ENCODE results near the gene COLEC12. TPM values are rescaled to one million over a fixed set of nuclear protein-coding genes. Genes with fewer than 3 reads are reported as not detected.

Gene COLEC12
- total and polyA plus RNA-seq, 10 of the 15 experiments (the other 5 are each of a cell fraction or from before 2014, with no cell fraction given) = 0.04 to 0.05 TPM; not detected in 8

DNA sequence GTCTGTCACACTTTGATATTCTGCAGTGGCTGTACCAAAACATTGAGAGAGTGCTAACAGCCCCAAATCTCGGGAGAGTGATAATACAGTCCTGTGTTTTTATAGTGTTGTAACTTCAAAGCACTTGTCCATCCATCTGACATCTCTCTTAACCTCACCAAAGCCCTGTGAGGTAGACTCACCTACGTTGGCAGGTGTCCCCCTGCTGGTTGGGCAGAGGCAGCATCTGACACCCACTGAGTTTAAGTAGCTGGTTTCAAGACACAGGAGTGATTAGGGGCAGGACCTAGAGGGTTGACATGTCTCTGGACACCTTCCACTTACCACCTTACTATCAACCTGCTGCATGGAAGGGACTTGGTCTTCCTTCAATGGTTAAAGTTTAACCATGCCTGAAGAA lies 22.9 kb downstream of the COLEC12 start:
- H3K4me3 ChIP-seq = no peak overlapping the region
- H3K4me2 ChIP-seq (ENCODE audit: control insufficient read depth, insufficient read depth) = no peak overlapping the region
- ChIA-PET CTCF (interaction anchor here (0.6 to 1.3 kb wide), 8 partner anchors 10 to 189 kb away, joined by 3 to 6 read pairs (median 3); no protein-coding TSS in a partner anchor), POLR2A (no interaction called here), SMC1A (ENCODE audit: uncharacterized antibody, unreplicated experiment) (no interaction called here), RAD21 (ENCODE audit: unreplicated experiment) (interaction anchor here (1.0 kb wide), 1 partner anchor 181 kb away, joined by 3 read pairs; no protein-coding TSS in a partner anchor)
- H3K9me3 ChIP-seq (replicated peaks; ENCODE audit: control insufficient read depth, insufficient read depth, low read length) = no peaks in the 10 kb centered on the region
- H3K9ac ChIP-seq (ENCODE audit: control insufficient read depth, insufficient read depth, low read length) = no peak overlapping the region
- H3K4me1 ChIP-seq (ENCODE audit: control insufficient read depth, insufficient read depth, low read length) = no peaks in the 10 kb centered on the region
- no peak overlapping the region for H2AFZ ChIP-seq (ENCODE audit: control insufficient read depth, low read depth, low read length)
- WGBS (ENCODE audit: insufficient coverage, insufficient replicate concordance, low lambda C conversion rate, missing lambda C conversion rate) = 0% methylated on average over 2 of the region's 2 CpGs
- no peaks in the 10 kb centered on the region for H3K79me2 ChIP-seq (ENCODE audit: control insufficient read depth, insufficient read depth, low read length)
- no peaks in the 10 kb centered on the region for H3K36me3 ChIP-seq (ENCODE audit: control insufficient read depth in 2 of 2, insufficient read depth in 2 of 2, low read length in 1 of 2)
- TF ChIP-seq SMC3 (IDR thresholded peaks at IDR 0.05; ENCODE audit: borderline replicate concordance, low read length) (peak; percentile 18; the same call in 1 of the 2 replicates), RAD21 (IDR thresholded peaks at IDR 0.05; ENCODE audit: insufficient read depth, low read depth, low read length) (peak; percentile 37), ASH2L (IDR thresholded peaks at IDR 0.05; ENCODE audit: borderline replicate concordance, low read depth) (no peak)
- TF ChIP-seq, protein P1, sequence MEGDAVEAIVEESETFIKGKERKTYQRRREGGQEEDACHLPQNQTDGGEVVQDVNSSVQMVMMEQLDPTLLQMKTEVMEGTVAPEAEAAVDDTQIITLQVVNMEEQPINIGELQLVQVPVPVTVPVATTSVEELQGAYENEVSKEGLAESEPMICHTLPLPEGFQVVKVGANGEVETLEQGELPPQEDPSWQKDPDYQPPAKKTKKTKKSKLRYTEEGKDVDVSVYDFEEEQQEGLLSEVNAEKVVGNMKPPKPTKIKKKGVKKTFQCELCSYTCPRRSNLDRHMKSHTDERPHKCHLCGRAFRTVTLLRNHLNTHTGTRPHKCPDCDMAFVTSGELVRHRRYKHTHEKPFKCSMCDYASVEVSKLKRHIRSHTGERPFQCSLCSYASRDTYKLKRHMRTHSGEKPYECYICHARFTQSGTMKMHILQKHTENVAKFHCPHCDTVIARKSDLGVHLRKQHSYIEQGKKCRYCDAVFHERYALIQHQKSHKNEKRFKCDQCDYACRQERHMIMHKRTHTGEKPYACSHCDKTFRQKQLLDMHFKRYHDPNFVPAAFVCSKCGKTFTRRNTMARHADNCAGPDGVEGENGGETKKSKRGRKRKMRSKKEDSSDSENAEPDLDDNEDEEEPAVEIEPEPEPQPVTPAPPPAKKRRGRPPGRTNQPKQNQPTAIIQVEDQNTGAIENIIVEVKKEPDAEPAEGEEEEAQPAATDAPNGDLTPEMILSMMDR (IDR thresholded peaks at IDR 0.05 in 2 of 3, conservative IDR thresholded peaks at IDR 0.05 in 1 of 3; ENCODE audit: control insufficient read depth in 2 of 3, extremely low read depth in 1 of 3, insufficient read depth in 1 of 3, low read depth in 3 of 3, low read length in 3 of 3) = peak; percentile 38 to 54 (median 51); a peak in 5 of 6 replicates
- ATAC-seq (peak; percentile 75), FAIRE-seq (no peak), DNase-seq (ENCODE audit: low read depth, low spot score) (no peak)
- intact Hi-C loops (cut with micrococcal nuclease; ENCODE audit: unreplicated experiment) = no loop called here
- no TSS peak for BruUV-seq (replicated peaks)
- no peaks in the 10 kb centered on the region for H4K20me1 ChIP-seq (ENCODE audit: control insufficient read depth, insufficient read depth)
- H3K27ac ChIP-seq (ENCODE audit: control insufficient read depth, insufficient read depth) = no peak overlapping the region
- no peaks in the 10 kb centered on the region; a peak in 1 of 4 replicates for H3K27me3 ChIP-seq (replicated peaks in 1 of 2; ENCODE audit: control insufficient read depth in 2 of 2, insufficient read depth in 2 of 2, low read length in 1 of 2)
- in situ Hi-C loops (cut with MboI) = no loop called here

DNA sequence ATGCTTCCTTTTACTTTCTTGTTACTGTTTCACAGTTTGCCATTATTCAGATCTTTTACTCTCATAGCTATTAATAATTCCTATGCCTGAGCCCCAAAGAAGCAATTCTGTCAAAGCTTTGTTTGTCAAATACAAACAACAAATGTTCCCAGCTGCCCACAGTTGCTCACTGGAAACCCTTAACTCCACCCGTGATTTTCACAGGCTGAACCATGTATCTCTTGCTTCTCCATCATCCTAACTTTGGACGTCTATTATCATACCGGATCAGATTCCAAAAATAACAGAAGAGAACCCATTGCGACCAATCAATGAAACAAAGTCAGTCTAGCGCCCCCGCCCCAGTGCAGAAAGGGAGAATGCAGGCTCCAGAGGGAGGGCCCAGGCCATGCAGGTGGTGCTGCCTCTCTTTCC lies 24.2 kb downstream of the COLEC12 start:
- no peak for FAIRE-seq
- in situ Hi-C loops (cut with MboI) = no loop called here
- H3K9ac ChIP-seq (ENCODE audit: control insufficient read depth, insufficient read depth, low read length) = no peak overlapping the region
- POLR2A ChIA-PET = no interaction called here
- no peak overlapping the region for H3K4me3 ChIP-seq
- H4K20me1 ChIP-seq (ENCODE audit: control insufficient read depth, insufficient read depth) = no peaks in the 10 kb centered on the region
- RAD21 ChIA-PET (ENCODE audit: unreplicated experiment) = no interaction called here
- no peaks in the 10 kb centered on the region for H3K4me1 ChIP-seq (ENCODE audit: control insufficient read depth, insufficient read depth, low read length)
- no peak for ATAC-seq
- no peaks in the 10 kb centered on the region for H3K79me2 ChIP-seq (ENCODE audit: control insufficient read depth, insufficient read depth, low read length)
- WGBS (ENCODE audit: insufficient coverage, insufficient replicate concordance, low lambda C conversion rate, missing lambda C conversion rate) = 34% methylated on average over 6 of the region's 6 CpGs
- no peak overlapping the region for H2AFZ ChIP-seq (ENCODE audit: control insufficient read depth, low read depth, low read length)
- no TSS peak for BruUV-seq (replicated peaks)
- H3K27me3 ChIP-seq (replicated peaks in 1 of 2; ENCODE audit: control insufficient read depth in 2 of 2, insufficient read depth in 2 of 2, low read length in 1 of 2) = no peaks in the 10 kb centered on the region
- H3K27ac ChIP-seq (ENCODE audit: control insufficient read depth, insufficient read depth) = no peak overlapping the region
- no peaks in the 10 kb centered on the region for H3K9me3 ChIP-seq (replicated peaks; ENCODE audit: control insufficient read depth, insufficient read depth, low read length)
- no peaks in the 10 kb centered on the region for H3K36me3 ChIP-seq (ENCODE audit: control insufficient read depth in 2 of 2, insufficient read depth in 2 of 2, low read length in 1 of 2)
- DNase-seq (ENCODE audit: low read depth, low spot score) = no peak
- intact Hi-C loops (cut with micrococcal nuclease; ENCODE audit: unreplicated experiment) = no loop called here
- SMC1A ChIA-PET (ENCODE audit: uncharacterized antibody, unreplicated experiment) = no interaction called here
- CTCF ChIA-PET = interaction anchor here (0.6 to 2.1 kb wide), 3 partner anchors 9 to 378 kb away, joined by 3 to 5 read pairs (median 4); no protein-coding TSS in a partner anchor
- H3K4me2 ChIP-seq (ENCODE audit: control insufficient read depth, insufficient read depth) = no peak overlapping the region
- TF ChIP-seq PML (IDR thresholded peaks at IDR 0.05; ENCODE audit: low read length) = no peak
- TF ChIP-seq ASH2L (IDR thresholded peaks at IDR 0.05; ENCODE audit: borderline replicate concordance, low read depth) = no peak
- no peak for TF ChIP-seq KAT2A (conservative IDR thresholded peaks at IDR 0.05; ENCODE audit: control insufficient read depth, low read depth, low read length)
- TF ChIP-seq FOS (IDR thresholded peaks at IDR 0.05; ENCODE audit: borderline replicate concordance, extremely low read depth, insufficient read length) = no peak
- no peak for TF ChIP-seq NFXL1 (IDR thresholded peaks at IDR 0.05; ENCODE audit: borderline replicate concordance)
- TF ChIP-seq SIN3A (IDR thresholded peaks at IDR 0.05; ENCODE audit: low read depth, low read length) = no peak
- no peak for TF ChIP-seq CHD2 (IDR thresholded peaks at IDR 0.05; ENCODE audit: borderline replicate concordance, low read depth, low read length)
- no peak for TF ChIP-seq NFYA (IDR thresholded peaks at IDR 0.05; ENCODE audit: borderline replicate concordance, low read depth, low read length)
- TF ChIP-seq ZSCAN29 (IDR thresholded peaks at IDR 0.05) = no peak
- no peak for TF ChIP-seq MXI1 (IDR thresholded peaks at IDR 0.05; ENCODE audit: low read depth, low read length)
- TF ChIP-seq NFIC (IDR thresholded peaks at IDR 0.05; ENCODE audit: low read depth, low read length) = no peak
- TF ChIP-seq, protein P2, sequence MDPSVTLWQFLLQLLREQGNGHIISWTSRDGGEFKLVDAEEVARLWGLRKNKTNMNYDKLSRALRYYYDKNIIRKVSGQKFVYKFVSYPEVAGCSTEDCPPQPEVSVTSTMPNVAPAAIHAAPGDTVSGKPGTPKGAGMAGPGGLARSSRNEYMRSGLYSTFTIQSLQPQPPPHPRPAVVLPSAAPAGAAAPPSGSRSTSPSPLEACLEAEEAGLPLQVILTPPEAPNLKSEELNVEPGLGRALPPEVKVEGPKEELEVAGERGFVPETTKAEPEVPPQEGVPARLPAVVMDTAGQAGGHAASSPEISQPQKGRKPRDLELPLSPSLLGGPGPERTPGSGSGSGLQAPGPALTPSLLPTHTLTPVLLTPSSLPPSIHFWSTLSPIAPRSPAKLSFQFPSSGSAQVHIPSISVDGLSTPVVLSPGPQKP (IDR thresholded peaks at IDR 0.05; ENCODE audit: low read depth, low read length) = no peak
- TF ChIP-seq ESRRA (IDR thresholded peaks at IDR 0.05; ENCODE audit: low read length) = no peak

Data from GM12878 (cell line).